IMR-90 (cell line): Measurements from ENCODE around the gene AURKA. TPM values are rescaled to one million over a fixed set of nuclear protein-coding genes. Genes with fewer than 3 reads are reported as not detected.

Experiments
- ATAC-seq: fragments of 200-7000 bp; cut with Tn5 transposase; 2 replicates; pipeline ENCODE4 v1.9.1; 2020; ENCODE audit warnings: low read depth, mild to moderate bottlenecking, moderate library complexity
- BruUV-seq: library from RNA; stranded (reverse); fragments of 400-500 nt; replicated peaks from 2 replicates; lab custom pipeline; 2021; lab: Mats Ljungman, UMichigan
- CTCF ChIA-PET: fragments of 300-600 bp; formaldehyde crosslinking; extraction: SDS; loops from one replicate; lab custom pipeline; 2021; ENCODE audit warnings: antibody characterized with exemption; lab: Yijun Ruan, JAX
- POLR2A ChIA-PET: fragments of 300-600 bp; sonication (Branson Sonifier 250); formaldehyde crosslinking; loops from one replicate; lab custom pipeline; 2022; ENCODE audit warnings: antibody characterized with exemption; ENCODE audit not compliant: unreplicated experiment; lab: Charles Lee
- DNase-seq: peaks from one replicate; pipeline ENCODE4 v3.0.0; 2013
- H2AFZ ChIP-seq: replicated peaks from 2 replicates; pipeline ENCODE3; 2013; ENCODE audit warnings: low read length, mild to moderate bottlenecking; ENCODE audit not compliant: poor library complexity
- H2AK5ac ChIP-seq: 2 replicates; pipeline ENCODE4 v1.6.1; 2013; ENCODE audit warnings: low read depth, low read length, inconsistent platforms
- H2AK9ac ChIP-seq: replicated peaks from 2 replicates; pipeline ENCODE3; 2013; ENCODE audit warnings: mild to moderate bottlenecking, low read depth, low read length, moderate library complexity; ENCODE audit not compliant: poor library complexity
- H2BK120ac ChIP-seq: 2 replicates; pipeline ENCODE4 v1.6.1; 2013; ENCODE audit warnings: low read depth, low read length, inconsistent platforms
- H2BK15ac ChIP-seq: 3 replicates; pipeline ENCODE4 v1.6.1; 2013; ENCODE audit warnings: low read depth, low read length, inconsistent platforms
- H2BK20ac ChIP-seq: 2 replicates; pipeline ENCODE4 v1.6.1; 2013; ENCODE audit warnings: low read depth, mild to moderate bottlenecking, inconsistent platforms, low read length, moderate library complexity
- H2BK5ac ChIP-seq: 2 replicates; pipeline ENCODE4 v1.6.1; 2013; ENCODE audit warnings: mild to moderate bottlenecking, low read depth, low read length, inconsistent platforms; ENCODE audit not compliant: poor library complexity, severe bottlenecking
- H3K14ac ChIP-seq: replicated peaks from 2 replicates; pipeline ENCODE4 v1.6.1; 2013; ENCODE audit warnings: low read depth, low read length, inconsistent platforms
- H3K18ac ChIP-seq: 2 replicates; pipeline ENCODE4 v1.6.1; 2013; ENCODE audit warnings: low read depth, low read length, control low read depth
- H3K23ac ChIP-seq: 2 replicates; pipeline ENCODE4 v1.6.1; 2013; ENCODE audit warnings: low read depth, low read length, inconsistent platforms
- H3K27ac ChIP-seq: 2 replicates; pipeline ENCODE4 v1.5.1; 2013; ENCODE audit warnings: mild to moderate bottlenecking, control low read depth, low read length; ENCODE audit not compliant: insufficient read depth
- H3K27me3 ChIP-seq: 2 replicates; pipeline ENCODE4 v1.6.1; 2013; ENCODE audit warnings: low read length; ENCODE audit not compliant: control insufficient read depth, insufficient read depth
- H3K36me3 ChIP-seq: 2 replicates; pipeline ENCODE4 v1.6.1; 2013; ENCODE audit warnings: low read length, mixed read lengths; ENCODE audit not compliant: control insufficient read depth, insufficient read depth
- H3K4ac ChIP-seq: 2 replicates; pipeline ENCODE4 v1.6.1; 2013; ENCODE audit warnings: low read depth, low read length, inconsistent platforms
- H3K4me1 ChIP-seq: 2 replicates; pipeline ENCODE4 v1.6.1; 2013; ENCODE audit warnings: low read length, mixed read lengths; ENCODE audit not compliant: control insufficient read depth, insufficient read depth
- H3K4me2 ChIP-seq: 2 replicates; pipeline ENCODE4 v1.6.1; 2013; ENCODE audit warnings: low read depth, mild to moderate bottlenecking, control low read depth, low read length, moderate library complexity
- H3K4me3 ChIP-seq: 2 replicates; pipeline ENCODE4 v1.5.1; 2013; ENCODE audit warnings: low read depth, mild to moderate bottlenecking, control low read depth, low read length, moderate library complexity; ENCODE audit not compliant: insufficient read depth
- H3K56ac ChIP-seq: 2 replicates; pipeline ENCODE4 v1.6.1; 2013; ENCODE audit warnings: low read length, inconsistent platforms; ENCODE audit not compliant: insufficient read depth; ENCODE audit errors: extremely low read depth
- H3K79me1 ChIP-seq, 2 experiments: 2 replicates each; pipeline ENCODE4 v1.6.1; 2013; ENCODE audit warnings: low read length in 2 of 2, inconsistent platforms in 1 of 2, low read depth in 1 of 2
- H3K9ac ChIP-seq: 2 replicates; pipeline ENCODE4 v1.6.1; 2013; ENCODE audit warnings: low read depth, low read length, control low read depth
- H3K9me1 ChIP-seq: 2 replicates; pipeline ENCODE4 v1.6.1; 2013; ENCODE audit warnings: low read length, inconsistent platforms; ENCODE audit not compliant: insufficient read depth
- H3K9me3 ChIP-seq: 2 replicates; pipeline ENCODE4 v1.6.1; 2013; ENCODE audit warnings: low read length; ENCODE audit not compliant: control insufficient read depth, insufficient read depth
- H4K20me1 ChIP-seq: 2 replicates; pipeline ENCODE4 v1.6.1; 2013; ENCODE audit warnings: low read length, inconsistent platforms; ENCODE audit not compliant: insufficient read depth
- H4K5ac ChIP-seq: 2 replicates; pipeline ENCODE4 v1.6.1; 2013; ENCODE audit warnings: mild to moderate bottlenecking, low read depth, low read length, control low read depth
- H4K8ac ChIP-seq, 2 experiments: 2 replicates each; pipeline ENCODE4 v1.6.1; 2013; ENCODE audit warnings: low read depth in 2 of 2, low read length in 2 of 2, control low read depth in 1 of 2, inconsistent platforms in 1 of 2
- H4K91ac ChIP-seq: 2 replicates; pipeline ENCODE4 v1.6.1; 2013; ENCODE audit warnings: low read depth, low read length, inconsistent platforms; ENCODE audit not compliant: insufficient read depth
- CHD1 ChIP-seq: IDR thresholded peaks from 2 replicates; pipeline ENCODE4 v1.6.1; 2012; ENCODE audit warnings: low read depth, low read length, improper control_type of control experiment
- CTCF ChIP-seq: conservative IDR thresholded peaks from 2 replicates; pipeline ENCODE4 v1.5.1; 2012; ENCODE audit warnings: mild to moderate bottlenecking, low read depth, low read length, improper control_type of control experiment
- ELK1 ChIP-seq: fragments of 150-350 bp; IDR thresholded peaks from 2 replicates; pipeline ENCODE4 v1.6.1; 2016; ENCODE audit warnings: low read depth, mild to moderate bottlenecking, low read length, moderate library complexity, borderline replicate concordance
- MAFK ChIP-seq: IDR thresholded peaks from 2 replicates; pipeline ENCODE4 v1.6.1; 2012; ENCODE audit warnings: low read depth, low read length, improper control_type of control experiment
- MAZ ChIP-seq: IDR thresholded peaks from 2 replicates; pipeline ENCODE4 v1.6.1; 2012; ENCODE audit warnings: low read depth, mild to moderate bottlenecking, low read length, improper control_type of control experiment, moderate library complexity, borderline replicate concordance
- NFE2L2 ChIP-seq: fragments of 150-350 bp; IDR thresholded peaks from 2 replicates; pipeline ENCODE4 v1.6.1; 2016; ENCODE audit warnings: low read depth, mild to moderate bottlenecking, low read length
- POLR2A ChIP-seq: IDR thresholded peaks from 2 replicates; pipeline ENCODE4 v1.6.1; 2012; ENCODE audit warnings: mild to moderate bottlenecking, low read depth, low read length
- RFX5 ChIP-seq: IDR thresholded peaks from 2 replicates; pipeline ENCODE4 v1.8.0; 2012; ENCODE audit warnings: low read depth, mild to moderate bottlenecking, low read length, moderate library complexity
- WGBS, 2 experiments: methylation state at CpG; one replicate each; pipeline versions ENCODE4 v1.1.5 to v1.1.7; 2013; ENCODE audit warnings: missing lambda C conversion rate in 2 of 2; ENCODE audit not compliant: insufficient read length in 1 of 2; ENCODE audit errors: extremely low coverage in 2 of 2; 5-methylcytosine and 5-hydroxymethylcytosine counted together
- dilution Hi-C: fragments of 300-500 bp; cut with HindIII; formaldehyde crosslinking; loops from one replicate; pipeline ENCODE4 v1.14.3; 2018; ENCODE audit warnings: low sequenced_read_pairs; ENCODE audit not compliant: unreplicated experiment
- in situ Hi-C: fragments of 300-500 bp; cut with MboI; formaldehyde crosslinking; loops from 3 replicates; pipeline ENCODE4 v1.14.3; 2019; ENCODE audit warnings: low sequenced_read_pairs, inconsistent platforms, mixed read lengths
- intact Hi-C: fragments of 100-400 bp; cut with micrococcal nuclease; formaldehyde crosslinking; loops from 2 replicates; pipeline ENCODE4 v1.10.0; 2022
- polyA plus RNA-seq, 3 experiments: library from polyadenylated mRNA; depleted of rRNA; stranded (reverse); fragments of >200 nt; gene quantifications; 2 replicates each; pipeline ENCODE4 v1.2.3, GENCODE V29; 2012; ENCODE audit warnings: low replicate concordance in 1 of 3
- total RNA-seq: library from RNA; depleted of rRNA; stranded (reverse); fragments of >200 nt; gene quantifications from 2 replicates; pipeline ENCODE4 v1.2.3, GENCODE V29; 2012

Gene AURKA
- total and polyA plus RNA-seq, 2 of the 4 experiments (the other 2 are of a cell fraction) = 68.0 to 83.3 TPM

GRCh38 chr20:56424931-56425330, 32.9 kb upstream of the AURKA start:
- Histone ChIP-seq H3K4me3 (no peak overlapping the region), H2AK5ac (peak overlapping the region; percentile 96), H3K79me1 (peaks cover 35 to 75% of the 10 kb centered on the region in 2 experiments), H3K4ac (peak overlapping the region; percentile 91), H3K27me3 (no peaks in the 10 kb centered on the region), H3K4me2 (no peak overlapping the region), H2BK20ac (peak overlapping the region; percentile 69), H3K27ac (peak overlapping the region; percentile 78; the same call in 1 of the 2 replicates), H3K14ac (peak overlapping the region; percentile 94), H4K91ac (peak overlapping the region; percentile 91), H2BK15ac (peak overlapping the region; percentile 98; the same call in 2 of the 3 replicates), H2BK120ac (peak overlapping the region; percentile 93), H3K9ac (no peak overlapping the region), H3K23ac (peak overlapping the region; percentile 94), H4K5ac (peak overlapping the region; percentile 94), H3K4me1 (peaks cover 45% of the 10 kb centered on the region), H3K9me3 (no peaks in the 10 kb centered on the region), H4K8ac (peak overlapping the region; percentile 66 to 92), H3K18ac (peak overlapping the region; percentile 90), H4K20me1 (no peaks in the 10 kb centered on the region), H3K9me1 (peaks cover 30% of the 10 kb centered on the region), H2AFZ (no peak overlapping the region), H2BK5ac (peak overlapping the region; percentile 83), H3K36me3 (peaks cover 14% of the 10 kb centered on the region), H2AK9ac (no peak overlapping the region), H3K56ac (0 out of 2 replicates have a peak overlapping the region, but pooled peaks have one; percentile 41)
- ATAC-seq = no peak
- DNase-seq = no peak
- in situ Hi-C loops = no loop called here
- ChIA-PET POLR2A (no interaction called here), CTCF (no interaction called here)
- TF ChIP-seq CTCF (no peak), MAFK (no peak), CHD1 (no peak), NFE2L2 (no peak), POLR2A (no peak), MAZ (no peak), ELK1 (no peak), RFX5 (no peak)
- BruUV-seq = no TSS peak
- intact Hi-C loops = no loop called here
- WGBS, 2 experiments = 100% methylated on average over 1 of the region's 1 CpG; no CpG with 5 or more reads in 1 of the 2 experiments
- dilution Hi-C loops = no loop called here
